HepG2 (cell line): Measurements from ENCODE around the gene IDH3A. TPM values are rescaled to one million over a fixed set of nuclear protein-coding genes. Genes with fewer than 3 reads are reported as not detected.

Experiments
- ATAC-seq: fragments of 200-7000 bp; cut with Tn5 transposase; 3 replicates; pipeline ENCODE4 v1.9.1; 2020; ENCODE audit warnings: mild to moderate bottlenecking, moderate library complexity
- BruUV-seq: library from RNA; stranded (reverse); fragments of 400-500 nt; replicated peaks from 2 replicates; lab custom pipeline; 2021; lab: Mats Ljungman, UMichigan
- CTCF ChIA-PET: fragments of 300-600 bp; formaldehyde crosslinking; extraction: SDS; loops from one replicate; lab custom pipeline; 2021; ENCODE audit warnings: low total read pairs, inconsistent platforms, low intra/inter-chr PET ratio; lab: Yijun Ruan, JAX
- POLR2A ChIA-PET: fragments of 350-600 bp; sonication (Branson Sonifier 250); formaldehyde crosslinking; loops from one replicate; lab custom pipeline; 2020; ENCODE audit warnings: antibody characterized with exemption, inconsistent platforms; lab: Yijun Ruan, JAX
- DNase-seq: peaks from one replicate; pipeline ENCODE4 v3.0.0-alpha.2; 2015; ENCODE audit warnings: low spot score
- FAIRE-seq: peaks from 3 replicates; lab custom pipeline; 2011; peaks lifted over from hg19 to GRCh38; lab: Jason Lieb, UNC
- H2AFZ ChIP-seq: one replicate; pipeline ENCODE4 v1.6.1; 2011; ENCODE audit warnings: low read length, inconsistent platforms
- H3K27ac ChIP-seq: fragments of 300-600 bp; 3 replicates; pipeline ENCODE4 v1.8.0; 2011; ENCODE audit warnings: mixed run types, mild to moderate bottlenecking, mixed read lengths, low read length, inconsistent platforms; ENCODE audit not compliant: insufficient read depth; ENCODE audit errors: extremely low read length
- H3K27me3 ChIP-seq, 2 experiments: fragments of 200-600 bp in 1 of 2; 2 replicates in 1 of 2; 3 replicates in 1 of 2; pipeline versions ENCODE4 v1.6.0 to v1.8.0; 2011; ENCODE audit warnings: low read length in 2 of 2, mild to moderate bottlenecking in 2 of 2, moderate library complexity in 2 of 2, inconsistent platforms in 1 of 2; ENCODE audit not compliant: insufficient read depth in 2 of 2, control insufficient read depth in 1 of 2
- H3K36me3 ChIP-seq, 2 experiments: fragments of 200-600 bp in 1 of 2; replicated peaks in 1 of 2; 2 replicates in 1 of 2; 3 replicates in 1 of 2; pipeline versions ENCODE4 v1.5.1 to v1.8.0; 2011; ENCODE audit warnings: low read length in 2 of 2, inconsistent platforms in 1 of 2; ENCODE audit not compliant: insufficient read depth in 2 of 2, control insufficient read depth in 1 of 2
- H3K4me1 ChIP-seq: 2 replicates; pipeline ENCODE4 v1.5.1; 2012; ENCODE audit warnings: low read length, inconsistent platforms; ENCODE audit not compliant: insufficient read depth
- H3K4me2 ChIP-seq: 2 replicates; pipeline ENCODE4 v1.6.0; 2011; ENCODE audit warnings: low read depth, low read length, inconsistent platforms
- H3K4me3 ChIP-seq, 3 experiments: fragments of 200-600 bp in 1 of 3; sonication (generic), shearing (Covaris generic) in 1 of 3; replicated peaks in 1 of 3; 2 replicates each; pipeline ENCODE4 v1.5.1; 2011 to 2016; ENCODE audit warnings: low read length in 3 of 3, inconsistent platforms in 2 of 3, low read depth in 2 of 3, mild to moderate bottlenecking in 2 of 3, control low read depth in 1 of 3, mixed read lengths in 1 of 3; ENCODE audit not compliant: insufficient read depth in 1 of 3
- H3K79me2 ChIP-seq: one replicate; pipeline ENCODE4 v1.6.1; 2011; ENCODE audit warnings: low read length, inconsistent platforms; ENCODE audit not compliant: insufficient read depth
- H3K9ac ChIP-seq: 2 replicates; pipeline ENCODE4 v1.6.0; 2011; ENCODE audit warnings: mild to moderate bottlenecking, low read depth, low read length, inconsistent platforms; ENCODE audit not compliant: insufficient read depth
- H3K9me3 ChIP-seq: 2 replicates; pipeline ENCODE4 v1.5.1; 2012; ENCODE audit warnings: mild to moderate bottlenecking, low read length
- H4K20me1 ChIP-seq: 2 replicates; pipeline ENCODE4 v1.6.0; 2011; ENCODE audit warnings: inconsistent platforms, mild to moderate bottlenecking, low read length, moderate library complexity; ENCODE audit not compliant: insufficient read depth
- FOSL1 ChIP-seq: sonication (generic); formaldehyde crosslinking; IDR thresholded peaks from 2 replicates; pipeline ENCODE4 v1.9.0; 2021; ENCODE audit warnings: missing genetic modification reagents, borderline replicate concordance
- GATAD2A ChIP-seq: IDR thresholded peaks from 2 replicates; pipeline ENCODE4 v1.6.1; 2016
- HNRNPK ChIP-seq: fragments of 200-400 bp; formaldehyde crosslinking; IDR thresholded peaks from 2 replicates; pipeline ENCODE4 v1.6.1; 2018; ENCODE audit warnings: low read length, low read depth, moderate library complexity, mild to moderate bottlenecking; ENCODE audit not compliant: poor library complexity, severe bottlenecking
- MXD4 ChIP-seq: IDR thresholded peaks from 2 replicates; pipeline ENCODE4 v1.6.1; 2016; ENCODE audit warnings: mild to moderate bottlenecking, missing biosample characterization, missing genetic modification reagents
- ZFP36L2 ChIP-seq: sonication (generic); formaldehyde crosslinking; IDR thresholded peaks from 2 replicates; pipeline ENCODE4 v1.4.0; 2020; ENCODE audit warnings: missing genetic modification reagents
- ZNF432 ChIP-seq: sonication (generic); formaldehyde crosslinking; IDR thresholded peaks from 2 replicates; pipeline ENCODE4 v1.5.0; 2020; ENCODE audit warnings: missing genetic modification reagents, mild to moderate bottlenecking, borderline replicate concordance
- ZNF546 ChIP-seq: sonication (generic); formaldehyde crosslinking; conservative IDR thresholded peaks from 2 replicates; pipeline ENCODE4 v1.8.1; 2023; ENCODE audit warnings: mild to moderate bottlenecking, missing genetic modification reagents
- ZSCAN20 ChIP-seq: sonication (generic); formaldehyde crosslinking; IDR thresholded peaks from 2 replicates; pipeline ENCODE4 v1.4.0; 2020; ENCODE audit warnings: missing genetic modification reagents, mild to moderate bottlenecking, borderline replicate concordance
- WGBS: methylation state at CpG from one replicate; pipeline ENCODE4 v1.1.6; 2017; ENCODE audit warnings: low lambda C conversion rate; 5-methylcytosine and 5-hydroxymethylcytosine counted together
- in situ Hi-C: cut with HindIII; loops from 2 replicates; pipeline ENCODE4 v1.10.0; 2017; ENCODE audit warnings: low pct_unique_long_range_greater_than_20kb; ENCODE audit not compliant: extremely low pct_ligation_motif_present
- intact Hi-C: fragments of 100-400 bp; cut with micrococcal nuclease; formaldehyde crosslinking; loops from one replicate; pipeline ENCODE4 v1.10.0; 2022; ENCODE audit not compliant: unreplicated experiment
- polyA plus RNA-seq, 8 experiments: library from polyadenylated mRNA; depleted of rRNA in 3 of 8; stranded (reverse) in 7 of 8; unstranded in 1 of 8; fragments of >200 nt; fragmentation: Illumina TruSeq in 4 of 8; extraction: Trizol in 4 of 8; gene quantifications; 2 replicates each; pipeline versions ENCODE4 v1.2.1 to v1.2.3, GENCODE V29; 2011 to 2016; ENCODE audit warnings: low read depth in 4 of 8, missing spikeins in 1 of 8, mixed read lengths in 1 of 8; ENCODE audit not compliant: insufficient read depth in 1 of 8
- total RNA-seq, 5 experiments: library from RNA; depleted of rRNA; stranded (reverse); fragments of >200 nt; fragmentation: Illumina TruSeq; extraction: Trizol; gene quantifications; 2 replicates each; pipeline ENCODE4 v1.2.3, GENCODE V29; 2016; ENCODE audit warnings: low read depth in 1 of 5
- TF ChIP-seq, protein P1 (sequence below): sonication (generic); formaldehyde crosslinking; IDR thresholded peaks from 2 replicates; pipeline ENCODE4 v1.4.0; 2020; ENCODE audit warnings: missing genetic modification reagents
- TF ChIP-seq, protein P2 (sequence below): sonication (generic); formaldehyde crosslinking; IDR thresholded peaks from 2 replicates; pipeline ENCODE4 v1.5.0; 2020; ENCODE audit warnings: missing genetic modification reagents
- TF ChIP-seq, protein P3 (sequence below): sonication (generic); formaldehyde crosslinking; IDR thresholded peaks from 2 replicates; pipeline ENCODE4 v1.4.0; 2020; ENCODE audit warnings: missing genetic modification reagents, borderline replicate concordance
- TF ChIP-seq, protein P4 (sequence below): sonication (generic); formaldehyde crosslinking; IDR thresholded peaks from 2 replicates; pipeline ENCODE4 v1.4.0; 2020; ENCODE audit warnings: low read depth, mild to moderate bottlenecking, missing genetic modification reagents

Gene IDH3A
- total and polyA plus RNA-seq, 2 of the 13 experiments (the other 11 are each of a cell fraction or from before 2014, with no cell fraction given): 40.7 to 50.7 TPM

DNA sequence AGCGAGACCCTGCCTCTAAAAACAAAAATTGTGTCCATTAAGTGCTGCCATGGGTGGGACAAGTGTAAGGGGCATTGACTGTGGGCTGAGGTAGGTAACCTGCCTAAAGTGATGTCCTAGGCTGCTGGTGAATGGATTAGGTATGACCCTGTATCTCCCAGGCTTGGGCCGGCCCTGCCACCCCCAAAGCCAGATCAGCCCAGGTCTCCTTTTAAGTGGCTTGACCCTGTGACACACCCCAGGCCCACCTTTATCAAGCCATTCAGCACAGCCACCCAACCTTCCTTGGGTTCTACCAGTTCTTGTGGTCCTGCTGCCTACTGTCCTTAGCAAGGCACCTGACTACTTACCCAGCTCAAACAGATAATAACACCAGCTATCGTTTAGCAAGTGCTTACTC is 36.6 kb upstream of the IDH3A start:
- H3K4me3 ChIP-seq: no peak overlapping the region
- no peaks in the 10 kb centered on the region for H3K36me3 ChIP-seq
- H3K4me1 ChIP-seq: no peaks in the 10 kb centered on the region
- intact Hi-C loops: no loop called here
- no peak overlapping the region for H2AFZ ChIP-seq
- no peak for ATAC-seq
- TF ChIP-seq HNRNPK (no peak), ZFP36L2 (CRISPR knock-in tag) (no peak)
- TF ChIP-seq, all 625 proteins: peak for 0
- H3K27ac ChIP-seq: no peak overlapping the region
- 0% methylated on average over 2 of the region's 3 CpGs for WGBS
- no TSS peak for BruUV-seq
- POLR2A ChIA-PET: no interaction called here
- H3K4me2 ChIP-seq: no peak overlapping the region
- H3K9me3 ChIP-seq: no peaks in the 10 kb centered on the region
- no peak overlapping the region for H3K9ac ChIP-seq
- no peaks in the 10 kb centered on the region for H4K20me1 ChIP-seq
- H3K79me2 ChIP-seq: no peaks in the 10 kb centered on the region
- in situ Hi-C loops: loop anchor here (5.0 kb wide), 2 partner anchors 85 to 130 kb away; no protein-coding TSS in a partner anchor
- no peak for FAIRE-seq
- no peaks in the 10 kb centered on the region for H3K27me3 ChIP-seq
- no peak for DNase-seq
- CTCF ChIA-PET: interaction anchor here (1.1 to 3.7 kb wide), 3 partner anchors 84 to 145 kb away, joined by 3 to 43 read pairs (median 14); no protein-coding TSS in a partner anchor

DNA sequence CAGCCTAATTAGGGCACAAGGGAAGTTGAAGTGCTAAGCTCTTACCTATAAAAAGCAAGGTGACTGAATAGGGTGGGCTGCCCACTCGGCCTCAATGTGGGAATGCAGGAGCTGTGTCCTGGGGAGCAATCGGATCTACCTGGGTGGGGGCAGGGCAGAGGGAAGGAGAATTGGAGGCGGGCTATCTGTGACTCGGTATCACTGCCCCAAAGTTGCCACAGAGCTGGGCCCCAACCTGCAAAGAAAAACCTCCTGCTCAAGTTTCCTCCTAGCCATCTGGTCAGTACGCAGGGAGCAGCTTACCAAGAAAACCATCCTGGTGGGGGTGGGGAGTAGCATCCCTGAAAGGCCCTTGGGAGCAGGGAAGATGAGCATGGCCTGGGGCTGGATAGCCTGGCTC is 28.6 kb upstream of the IDH3A start:
- no peak overlapping the region for H3K4me2 ChIP-seq
- no peak overlapping the region for H3K27ac ChIP-seq
- no peaks in the 10 kb centered on the region for H3K9me3 ChIP-seq
- in situ Hi-C loops: no loop called here
- ChIA-PET POLR2A (no interaction called here), CTCF (no interaction called here)
- no peaks in the 10 kb centered on the region for H4K20me1 ChIP-seq
- H3K9ac ChIP-seq: no peak overlapping the region
- WGBS: 25% methylated on average over 3 of the region's 5 CpGs
- H2AFZ ChIP-seq: no peak overlapping the region
- H3K4me1 ChIP-seq: no peaks in the 10 kb centered on the region
- ATAC-seq: no peak
- H3K36me3 ChIP-seq: no peaks in the 10 kb centered on the region
- H3K4me3 ChIP-seq: no peak overlapping the region
- no peak for DNase-seq
- BruUV-seq: no TSS peak
- intact Hi-C loops: no loop called here
- H3K27me3 ChIP-seq: peaks cover 2 to 3% of the 10 kb centered on the region in 2 experiments; a peak in 2 of 5 replicates
- FAIRE-seq: no peak
- H3K79me2 ChIP-seq: no peaks in the 10 kb centered on the region
- TF ChIP-seq ZSCAN20 (no peak), ZNF432 (CRISPR knock-in tag) (no peak), GATAD2A (CRISPR knock-in tag) (no peak), MXD4 (CRISPR knock-in tag) (no peak), FOSL1 (no peak), ZNF546 (CRISPR knock-in tag) (no peak)
- TF ChIP-seq, protein P1, sequence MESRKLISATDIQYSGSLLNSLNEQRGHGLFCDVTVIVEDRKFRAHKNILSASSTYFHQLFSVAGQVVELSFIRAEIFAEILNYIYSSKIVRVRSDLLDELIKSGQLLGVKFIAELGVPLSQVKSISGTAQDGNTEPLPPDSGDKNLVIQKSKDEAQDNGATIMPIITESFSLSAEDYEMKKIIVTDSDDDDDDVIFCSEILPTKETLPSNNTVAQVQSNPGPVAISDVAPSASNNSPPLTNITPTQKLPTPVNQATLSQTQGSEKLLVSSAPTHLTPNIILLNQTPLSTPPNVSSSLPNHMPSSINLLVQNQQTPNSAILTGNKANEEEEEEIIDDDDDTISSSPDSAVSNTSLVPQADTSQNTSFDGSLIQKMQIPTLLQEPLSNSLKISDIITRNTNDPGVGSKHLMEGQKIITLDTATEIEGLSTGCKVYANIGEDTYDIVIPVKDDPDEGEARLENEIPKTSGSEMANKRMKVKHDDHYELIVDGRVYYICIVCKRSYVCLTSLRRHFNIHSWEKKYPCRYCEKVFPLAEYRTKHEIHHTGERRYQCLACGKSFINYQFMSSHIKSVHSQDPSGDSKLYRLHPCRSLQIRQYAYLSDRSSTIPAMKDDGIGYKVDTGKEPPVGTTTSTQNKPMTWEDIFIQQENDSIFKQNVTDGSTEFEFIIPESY (CRISPR knock-in tag): no peak
- TF ChIP-seq, protein P2, sequence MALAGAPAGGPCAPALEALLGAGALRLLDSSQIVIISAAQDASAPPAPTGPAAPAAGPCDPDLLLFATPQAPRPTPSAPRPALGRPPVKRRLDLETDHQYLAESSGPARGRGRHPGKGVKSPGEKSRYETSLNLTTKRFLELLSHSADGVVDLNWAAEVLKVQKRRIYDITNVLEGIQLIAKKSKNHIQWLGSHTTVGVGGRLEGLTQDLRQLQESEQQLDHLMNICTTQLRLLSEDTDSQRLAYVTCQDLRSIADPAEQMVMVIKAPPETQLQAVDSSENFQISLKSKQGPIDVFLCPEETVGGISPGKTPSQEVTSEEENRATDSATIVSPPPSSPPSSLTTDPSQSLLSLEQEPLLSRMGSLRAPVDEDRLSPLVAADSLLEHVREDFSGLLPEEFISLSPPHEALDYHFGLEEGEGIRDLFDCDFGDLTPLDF (CRISPR knock-in tag): no peak
- TF ChIP-seq, protein P3, sequence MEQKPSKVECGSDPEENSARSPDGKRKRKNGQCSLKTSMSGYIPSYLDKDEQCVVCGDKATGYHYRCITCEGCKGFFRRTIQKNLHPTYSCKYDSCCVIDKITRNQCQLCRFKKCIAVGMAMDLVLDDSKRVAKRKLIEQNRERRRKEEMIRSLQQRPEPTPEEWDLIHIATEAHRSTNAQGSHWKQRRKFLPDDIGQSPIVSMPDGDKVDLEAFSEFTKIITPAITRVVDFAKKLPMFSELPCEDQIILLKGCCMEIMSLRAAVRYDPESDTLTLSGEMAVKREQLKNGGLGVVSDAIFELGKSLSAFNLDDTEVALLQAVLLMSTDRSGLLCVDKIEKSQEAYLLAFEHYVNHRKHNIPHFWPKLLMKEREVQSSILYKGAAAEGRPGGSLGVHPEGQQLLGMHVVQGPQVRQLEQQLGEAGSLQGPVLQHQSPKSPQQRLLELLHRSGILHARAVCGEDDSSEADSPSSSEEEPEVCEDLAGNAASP: no peak
- TF ChIP-seq, protein P4, sequence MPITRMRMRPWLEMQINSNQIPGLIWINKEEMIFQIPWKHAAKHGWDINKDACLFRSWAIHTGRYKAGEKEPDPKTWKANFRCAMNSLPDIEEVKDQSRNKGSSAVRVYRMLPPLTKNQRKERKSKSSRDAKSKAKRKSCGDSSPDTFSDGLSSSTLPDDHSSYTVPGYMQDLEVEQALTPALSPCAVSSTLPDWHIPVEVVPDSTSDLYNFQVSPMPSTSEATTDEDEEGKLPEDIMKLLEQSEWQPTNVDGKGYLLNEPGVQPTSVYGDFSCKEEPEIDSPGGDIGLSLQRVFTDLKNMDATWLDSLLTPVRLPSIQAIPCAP (CRISPR knock-in tag): no peak
